GM19452 (cell line): ENCODE data around the gene WNT7B.

Experiments
- ATAC-seq: cut with Tn5 transposase; IDR thresholded peaks from one replicate; pipeline ENCODE4 v1.9.1; 2021; ENCODE audit not compliant: unreplicated experiment

The WNT7B gene

DNA sequence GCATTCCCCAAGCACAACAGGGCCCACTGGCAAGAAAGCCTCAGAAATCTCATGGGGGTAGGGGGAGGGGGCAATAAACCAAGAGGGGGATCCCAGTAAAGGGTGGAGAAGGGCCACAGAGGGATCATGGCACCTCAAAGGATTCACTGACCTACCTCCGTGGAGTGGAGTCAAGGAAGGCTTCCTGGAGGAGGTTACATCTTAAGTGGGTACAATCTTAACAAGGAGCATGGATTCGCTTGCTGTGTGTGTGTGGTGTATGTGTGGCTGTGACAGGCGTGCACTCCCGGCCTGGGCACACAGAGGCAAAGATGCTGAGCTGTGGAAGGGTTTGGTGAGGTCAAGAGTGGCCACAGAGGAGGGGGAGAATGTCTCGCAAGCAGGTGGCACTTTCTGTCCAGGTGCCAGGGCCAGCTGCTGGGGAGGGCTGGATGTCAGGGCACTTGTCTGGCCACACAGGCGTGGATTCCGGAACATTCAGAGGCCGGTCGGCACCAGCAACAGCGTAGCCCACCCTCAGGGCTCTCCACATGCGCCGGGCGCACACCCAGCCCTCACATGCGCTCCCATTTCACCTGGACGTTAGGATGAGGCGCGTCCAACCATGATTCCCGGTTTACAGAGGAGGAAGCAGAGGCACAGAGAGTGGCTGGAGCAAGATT lies 43.3 kb downstream of the WNT7B start:
- no peak for ATAC-seq

DNA sequence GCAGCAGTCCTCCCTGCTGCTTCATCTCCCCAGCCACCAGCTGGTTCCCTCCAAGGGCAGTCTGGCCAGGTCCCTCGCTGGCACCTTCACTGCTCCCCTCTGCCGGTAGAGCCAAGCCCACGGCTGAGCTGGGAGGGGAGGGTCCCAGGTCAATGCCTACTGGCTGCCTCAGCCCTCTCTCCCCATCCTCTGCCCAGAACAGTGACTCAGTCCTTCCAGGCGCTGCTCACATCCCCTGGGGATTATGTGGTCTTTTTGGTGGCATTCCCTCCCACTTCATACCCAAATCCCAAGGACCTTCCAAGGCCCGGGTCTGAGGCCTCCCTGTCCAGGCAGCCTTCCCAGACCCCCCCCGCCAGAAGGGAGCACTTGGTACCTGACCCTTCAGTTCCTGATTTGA lies 44.9 kb downstream of the WNT7B start:
- ATAC-seq = no peak

DNA sequence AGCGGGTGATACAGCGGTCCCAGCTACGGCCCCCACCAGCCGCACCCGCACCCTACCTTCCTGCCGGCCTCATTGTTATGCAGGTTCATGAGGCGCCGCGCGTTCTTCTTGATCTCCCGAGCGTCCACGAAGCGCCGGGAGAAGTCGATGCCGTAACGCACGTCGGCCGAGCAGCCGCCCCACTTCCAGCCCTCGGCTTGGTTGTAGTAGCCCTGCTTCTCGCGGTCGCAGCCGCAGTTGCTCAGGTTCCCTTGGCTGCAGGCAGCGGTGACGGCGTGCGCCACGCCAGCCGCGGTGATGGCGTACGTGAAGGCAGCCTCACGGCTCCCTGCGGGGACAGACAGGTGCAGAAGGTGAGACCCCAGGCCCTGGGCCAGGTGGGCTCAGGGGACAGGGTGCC lies 45.9 kb downstream of the WNT7B start:
- ATAC-seq = no peak

DNA sequence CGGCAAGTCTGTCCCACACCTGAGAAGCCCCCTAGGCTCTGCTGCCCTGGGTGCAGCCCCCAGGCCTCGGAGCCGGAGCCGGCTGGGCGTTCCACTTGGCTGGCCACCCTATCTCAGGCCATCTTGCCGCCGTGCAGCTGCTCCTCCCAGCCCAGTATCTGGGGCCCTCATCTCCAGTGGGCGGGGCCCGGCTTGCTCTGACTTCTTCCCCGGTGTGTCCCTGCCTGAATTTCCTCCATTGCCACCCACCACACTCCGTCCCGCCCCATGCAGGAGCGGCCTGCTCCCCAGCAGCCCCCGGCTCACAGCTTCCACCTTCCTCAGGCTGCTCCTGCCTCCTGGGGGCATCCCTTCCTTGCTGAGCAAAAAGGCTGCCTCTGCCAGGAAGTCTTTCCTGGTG lies 46.6 kb downstream of the WNT7B start:
- ATAC-seq = no peak

DNA sequence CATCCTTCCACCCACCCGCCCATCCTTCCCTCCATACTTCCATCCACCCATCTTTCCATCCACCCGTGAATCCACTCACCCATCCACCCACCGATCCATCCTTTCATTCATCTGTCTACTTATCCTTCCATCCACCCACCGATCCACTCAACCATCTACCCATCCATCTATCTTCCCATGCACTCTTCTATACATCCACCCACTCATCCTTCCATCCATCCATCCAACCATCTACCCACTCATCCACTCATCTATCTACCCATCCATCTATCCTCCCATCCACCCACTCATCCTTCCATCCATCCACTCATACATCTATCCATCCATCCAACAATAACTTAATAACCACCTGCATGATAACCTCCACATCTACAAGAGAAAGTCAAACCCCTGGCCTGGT lies 47.3 kb downstream of the WNT7B start:
- no peak for ATAC-seq

DNA sequence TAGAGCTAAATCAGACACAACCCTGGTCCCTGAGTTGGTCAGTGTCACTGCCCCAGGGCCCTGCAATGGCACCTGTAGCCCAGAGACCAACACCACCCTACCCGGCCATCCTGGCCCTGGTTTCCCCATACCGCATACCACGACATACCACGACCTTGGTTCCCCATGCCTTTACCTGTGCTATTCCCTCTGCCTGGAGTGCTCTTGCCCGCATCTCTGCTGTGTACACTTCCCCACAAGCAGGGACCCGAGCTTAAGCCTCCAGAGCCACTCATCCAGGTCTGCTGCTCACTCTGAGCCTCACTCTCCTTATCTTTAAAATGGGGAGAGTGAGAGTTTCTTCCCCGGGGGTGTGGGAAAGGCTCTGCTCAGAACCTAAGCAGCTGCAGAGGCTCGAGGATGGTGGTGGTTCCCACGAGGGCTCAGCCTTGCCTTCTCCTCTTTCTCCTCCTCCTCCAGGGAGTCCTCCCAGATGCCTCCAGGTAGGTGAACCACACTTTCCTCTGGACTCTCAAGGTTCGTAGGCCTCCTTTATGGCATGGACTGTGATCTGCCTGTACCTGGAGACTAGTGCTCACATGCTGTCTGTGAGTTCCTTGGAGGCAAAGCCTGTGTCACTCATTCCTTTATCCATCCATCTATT lies 48.1 kb downstream of the WNT7B start:
- no peak for ATAC-seq

DNA sequence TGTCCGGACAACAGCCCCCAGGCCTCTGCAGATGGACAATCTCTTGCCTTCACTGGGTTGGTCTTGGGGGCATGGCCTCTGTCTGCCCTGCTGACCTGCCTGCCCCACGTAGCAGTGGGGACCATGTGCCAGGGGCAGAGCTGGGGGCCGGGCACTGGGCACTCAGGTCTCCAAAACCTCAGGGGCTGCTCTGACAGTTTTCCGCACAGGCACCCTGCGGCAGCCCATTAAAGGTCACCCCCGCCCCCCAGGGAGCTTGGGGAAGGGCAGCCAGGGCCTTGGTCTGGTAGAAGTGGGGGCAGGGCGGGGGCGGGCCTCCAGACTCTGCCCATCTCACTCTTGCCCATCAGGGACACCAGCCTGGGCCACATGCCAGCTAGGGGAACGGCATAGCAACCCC lies 49.9 kb downstream of the WNT7B start:
- no peak for ATAC-seq

DNA sequence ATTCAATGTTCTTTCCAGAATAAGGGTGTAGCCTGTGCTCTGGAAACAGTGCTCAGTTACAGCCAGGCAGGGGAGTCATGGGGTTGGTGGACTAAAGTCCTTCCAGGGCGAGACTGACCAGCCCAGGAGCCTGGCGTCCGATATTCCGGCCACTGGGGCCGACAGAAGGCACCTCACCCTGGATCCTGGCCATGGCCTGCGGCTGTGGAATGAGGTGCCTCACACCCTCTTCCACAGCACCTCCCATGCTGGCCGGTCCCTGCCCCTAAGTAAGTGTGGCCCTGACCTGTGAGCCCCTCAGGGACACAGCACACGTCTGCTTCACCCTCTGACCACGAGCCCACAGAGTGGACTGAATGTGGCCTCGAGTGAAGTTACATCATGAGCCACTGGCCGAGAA lies 50.5 kb downstream of the WNT7B start:
- no peak for ATAC-seq

DNA sequence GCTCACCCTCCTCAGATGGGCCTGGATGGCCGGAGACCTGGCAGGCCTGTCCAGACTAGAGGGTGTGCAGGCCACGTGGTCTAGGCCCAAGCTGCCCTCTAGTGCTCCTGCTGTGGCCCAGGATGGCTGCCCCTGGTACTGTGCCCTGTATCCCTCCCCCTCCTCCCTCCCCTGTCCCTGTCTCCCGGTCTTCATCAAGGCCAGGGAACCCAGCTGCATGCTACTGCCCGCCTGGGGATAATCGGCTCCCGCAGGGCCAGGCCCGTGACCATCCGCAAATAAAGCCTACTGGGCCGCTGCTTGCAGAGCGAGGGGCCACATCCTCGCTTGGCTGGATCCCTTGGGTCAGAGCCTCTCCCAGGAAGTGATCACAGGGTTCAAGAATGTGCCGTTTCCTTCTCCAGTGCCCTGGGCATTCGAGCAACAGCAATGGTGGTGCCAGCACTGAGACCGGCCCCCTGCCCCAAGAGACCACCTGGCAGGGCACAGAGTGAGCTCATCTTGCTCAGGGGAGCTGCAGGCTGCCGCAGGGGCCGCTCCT lies 51.1 kb downstream of the WNT7B start:
- no peak for ATAC-seq

DNA sequence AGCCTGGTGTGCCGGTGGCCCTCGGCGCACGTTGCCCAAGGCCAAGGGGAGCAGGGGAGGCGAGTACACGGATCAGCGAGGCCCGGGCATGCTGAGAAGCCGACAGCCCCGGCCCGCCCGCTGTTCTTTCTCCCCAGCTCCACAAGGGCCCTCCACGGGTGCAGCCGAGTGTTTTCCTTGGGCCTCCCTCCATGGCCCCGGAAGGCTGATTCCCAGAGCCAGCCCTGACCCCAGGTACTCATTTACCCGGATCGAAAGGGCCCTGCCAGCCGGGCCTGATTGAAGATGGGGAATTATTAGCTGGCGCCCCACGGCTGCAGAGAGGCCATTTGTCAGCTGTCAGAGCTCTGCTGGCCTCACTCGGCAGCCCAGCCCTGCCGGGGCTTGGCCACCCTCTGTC lies 53.1 kb downstream of the WNT7B start:
- ATAC-seq = no peak

DNA sequence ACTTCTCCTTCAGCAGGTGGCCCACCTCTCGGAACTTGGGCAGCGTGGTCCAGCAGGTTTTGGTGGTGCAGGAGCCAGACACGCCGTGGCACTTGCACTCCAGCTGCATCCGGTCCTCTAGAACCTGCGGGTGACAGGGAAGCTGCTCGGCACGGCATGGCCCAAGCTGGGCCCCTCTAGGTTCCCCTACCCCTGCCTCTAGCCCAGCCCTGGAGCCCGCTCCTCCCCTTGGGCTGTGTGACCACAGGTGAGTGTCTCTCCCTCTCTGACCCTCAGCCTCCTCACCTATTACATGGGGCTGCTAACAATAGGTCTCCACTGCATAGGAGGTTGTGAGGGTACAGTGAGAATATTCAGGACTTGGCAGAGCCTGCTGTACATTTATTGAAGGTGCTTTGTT lies 53.8 kb downstream of the WNT7B start:
- ATAC-seq = no peak

DNA sequence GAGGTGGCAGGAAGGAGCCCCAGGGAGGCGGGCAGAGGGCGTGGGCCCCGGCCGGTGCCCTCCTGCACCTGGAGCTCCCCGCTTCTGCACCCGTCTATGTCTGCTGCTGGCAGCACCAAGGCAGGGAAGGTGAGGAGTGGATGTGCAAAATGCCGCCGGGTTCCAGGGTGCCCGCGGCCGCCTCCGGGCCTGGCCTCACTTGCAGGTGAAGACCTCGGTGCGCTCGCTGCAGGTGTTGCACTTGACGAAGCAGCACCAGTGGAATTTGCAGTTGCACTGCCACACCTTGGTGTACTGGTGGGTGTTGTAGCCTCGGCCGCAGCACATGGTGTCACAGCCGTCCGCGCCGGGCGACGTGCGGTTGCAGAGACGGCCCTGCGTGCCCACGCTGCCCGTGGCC lies 54.3 kb downstream of the WNT7B start:
- ATAC-seq = no peak

DNA sequence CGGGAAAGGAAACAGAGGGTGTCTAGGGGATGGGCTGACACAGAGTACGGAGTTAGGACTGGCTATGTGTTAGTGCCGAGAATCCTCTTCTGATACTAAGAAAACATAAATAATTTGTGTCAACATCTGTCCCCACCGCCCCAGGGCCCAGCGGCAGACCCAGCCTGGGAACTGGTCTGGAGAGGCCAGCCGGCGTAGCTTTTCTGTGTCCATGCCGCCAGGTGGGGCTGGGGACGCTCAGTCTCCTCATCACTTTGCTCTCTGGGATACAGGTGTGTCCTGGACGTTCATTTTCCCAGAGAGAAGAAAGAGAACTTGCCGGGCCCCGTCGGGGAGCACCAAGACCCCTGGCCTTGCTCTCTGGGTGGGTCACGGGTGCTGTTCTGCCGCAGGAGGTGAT lies 54.7 kb downstream of the WNT7B start:
- no peak for ATAC-seq

DNA sequence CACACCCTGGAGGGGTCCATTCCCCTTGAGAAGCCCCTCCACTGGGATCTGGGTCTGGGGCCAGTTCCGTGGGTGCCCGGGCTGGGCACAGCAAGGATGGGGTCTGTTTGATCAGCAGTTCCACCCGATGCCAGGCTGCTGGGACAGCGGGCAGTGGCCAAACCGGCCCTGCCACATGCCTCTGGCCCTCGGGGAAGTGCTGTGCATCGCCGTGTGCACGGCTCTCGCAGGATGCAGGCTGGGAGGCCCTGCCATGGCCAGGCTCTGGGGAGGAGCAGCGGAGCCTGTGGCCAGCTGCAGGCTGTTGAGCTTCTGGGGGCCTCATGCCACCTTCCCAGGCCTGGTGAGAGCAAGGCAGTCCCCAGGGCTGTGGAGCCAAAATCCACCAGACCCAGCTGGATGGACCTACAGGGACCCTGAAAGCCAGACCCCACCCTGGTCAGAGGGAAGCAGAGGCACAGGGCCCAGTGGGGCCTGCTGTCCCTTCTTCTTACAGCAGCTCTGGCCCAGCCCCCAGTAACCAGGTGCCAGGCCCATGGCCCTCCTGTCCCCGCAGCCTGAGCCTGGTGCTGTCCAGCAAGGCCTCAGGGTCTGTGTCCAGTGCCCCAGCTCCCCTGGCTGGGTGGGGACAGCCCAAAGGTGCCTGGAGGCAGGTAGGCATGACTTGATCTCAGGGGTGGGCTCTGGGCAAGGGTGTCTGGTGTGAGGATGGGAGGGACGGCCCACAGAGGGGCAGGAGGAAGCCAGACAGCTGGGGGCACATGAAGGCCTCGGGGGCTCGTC lies 57.3 kb downstream of the WNT7B start:
- no peak for ATAC-seq

DNA sequence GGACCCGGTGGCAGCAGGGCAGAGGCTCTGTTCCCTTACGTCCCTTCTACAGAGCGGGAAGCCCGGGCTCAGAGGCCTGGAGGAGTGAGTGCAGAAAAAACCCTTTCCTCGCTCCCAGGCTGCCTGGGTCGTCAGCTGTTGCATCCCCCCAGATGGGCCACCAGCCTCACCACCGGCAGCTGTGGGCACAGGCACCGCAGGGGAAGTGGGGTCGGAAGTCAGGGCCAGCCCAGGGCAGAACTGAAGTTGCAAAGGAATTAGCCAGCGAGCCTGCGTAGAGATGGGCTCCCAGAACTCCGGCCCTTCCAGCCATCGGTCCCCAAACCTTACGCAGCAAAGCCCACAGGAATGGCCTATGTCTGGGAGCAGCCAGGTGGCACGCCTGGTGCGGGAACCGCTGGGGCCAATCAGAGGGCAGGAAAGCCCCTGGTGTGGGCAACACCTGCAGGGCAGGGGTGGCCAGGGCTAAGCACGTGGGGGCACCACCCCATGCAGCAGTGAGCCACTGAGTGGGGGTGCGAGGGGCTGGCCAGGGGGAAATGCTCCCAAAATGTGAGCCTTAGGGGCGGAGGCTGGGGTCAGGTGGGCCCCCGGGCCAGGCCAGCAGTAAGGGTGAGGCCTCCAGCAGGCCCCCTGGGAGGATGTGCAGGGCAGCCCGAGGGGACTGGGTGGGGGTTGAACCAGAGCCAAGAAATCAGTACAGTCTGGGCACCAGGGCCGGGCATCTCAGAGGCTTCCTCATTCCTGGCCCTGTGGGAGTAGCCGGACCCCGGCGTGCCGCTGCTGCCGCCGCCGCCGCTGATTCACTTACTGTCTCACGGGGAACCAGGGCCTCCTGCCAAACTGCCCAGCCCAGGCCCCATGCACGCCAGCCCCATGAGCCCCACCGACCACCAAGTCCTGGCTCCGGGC lies 58.2 kb downstream of the WNT7B start:
- ATAC-seq = no peak

DNA sequence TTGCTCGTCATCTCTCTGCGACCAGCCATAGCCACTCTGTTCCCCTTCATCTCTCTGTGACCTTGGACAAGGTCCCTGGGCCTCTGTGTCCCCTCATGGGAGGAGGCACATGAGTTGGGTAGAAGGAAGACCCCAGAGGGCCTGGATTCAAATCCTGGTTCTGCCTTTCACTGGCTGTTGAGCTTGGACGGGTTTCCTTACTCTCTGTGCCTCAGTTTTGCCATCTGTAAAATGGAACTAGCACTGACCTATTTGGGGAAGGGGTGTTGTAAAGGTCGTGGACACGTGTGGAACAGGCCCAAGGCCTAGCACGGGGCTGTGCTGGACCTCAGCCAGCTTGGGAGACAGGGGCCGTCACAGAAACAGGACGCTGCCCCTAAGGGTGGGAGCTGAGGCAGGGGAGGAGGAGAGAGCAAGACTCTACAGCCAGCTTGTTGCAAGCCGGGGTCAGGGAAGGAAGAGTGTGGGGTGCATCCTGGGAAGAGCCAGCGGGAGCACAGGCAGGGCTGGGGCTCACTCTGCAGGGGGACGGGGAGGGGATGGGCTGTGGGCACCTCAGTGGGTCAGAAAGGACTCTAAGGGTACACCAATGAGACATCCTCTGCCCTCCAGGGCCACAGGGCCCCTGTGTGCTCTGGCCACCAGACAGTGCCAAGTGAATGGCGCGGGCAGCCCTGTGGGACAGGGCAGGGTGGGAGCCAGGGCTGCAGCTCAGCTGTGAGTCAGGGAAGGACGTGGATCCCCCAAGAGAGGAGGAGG lies 59.1 kb downstream of the WNT7B start:
- ATAC-seq = no peak

DNA sequence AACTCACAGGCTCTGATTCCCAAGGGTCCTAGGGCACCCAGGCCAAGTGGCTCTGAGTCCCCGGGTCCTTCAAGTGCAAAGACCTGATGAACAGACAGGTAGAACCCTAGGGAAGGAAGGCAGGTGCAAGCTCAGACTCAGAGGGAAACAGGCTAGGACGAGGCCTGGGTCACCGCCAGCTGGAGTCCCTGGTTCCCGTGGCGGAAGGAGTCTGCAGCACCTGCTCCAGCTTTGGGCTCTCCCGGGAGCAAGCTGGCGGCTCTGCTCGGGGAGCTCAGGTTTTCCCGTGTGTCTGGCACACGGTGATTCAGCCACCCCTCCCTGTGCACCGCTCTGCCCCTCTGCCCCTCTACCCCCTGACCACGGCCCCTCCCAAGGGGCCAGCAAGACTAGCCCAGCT lies 59.8 kb downstream of the WNT7B start:
- ATAC-seq = no peak

DNA sequence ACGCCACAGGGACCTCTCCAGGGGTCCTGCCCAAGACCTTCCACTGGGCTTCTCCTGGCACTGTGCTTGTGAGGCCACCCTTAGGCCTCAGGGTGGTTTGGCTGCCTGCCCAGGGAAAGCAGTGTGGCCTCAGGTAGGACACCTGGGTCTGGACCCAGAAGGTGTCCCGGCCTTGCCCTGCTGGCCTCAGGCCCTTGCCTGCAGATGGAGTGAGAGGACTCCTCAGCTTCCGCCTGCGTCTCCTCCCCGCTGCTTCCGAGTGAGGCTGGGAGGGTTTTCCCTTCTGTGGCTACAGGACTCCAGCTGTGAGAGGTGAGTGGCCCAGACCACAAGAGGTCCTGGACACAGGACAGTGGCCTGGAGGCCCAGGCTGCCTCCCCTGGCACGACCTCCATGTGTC lies 60.4 kb downstream of the WNT7B start:
- ATAC-seq = no peak

DNA sequence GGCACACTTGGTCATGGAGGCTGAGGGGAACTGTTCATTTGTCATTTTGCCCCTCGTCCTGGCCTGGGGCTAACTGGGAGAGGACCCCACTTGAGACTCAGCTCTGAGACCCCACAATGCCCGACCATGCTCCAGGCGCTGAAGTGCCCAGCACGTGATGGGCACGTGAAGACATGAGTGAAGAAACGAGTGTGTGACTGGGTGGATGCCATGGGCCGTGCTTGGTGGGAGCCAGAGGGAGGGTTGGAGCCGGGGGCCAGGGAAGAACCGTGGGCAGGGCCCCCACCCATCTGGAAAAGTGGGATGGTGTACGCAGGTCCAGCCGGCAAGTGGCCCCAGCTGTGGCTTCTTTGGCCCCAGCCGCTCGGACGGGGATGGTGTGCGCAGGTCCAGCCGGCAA lies 61.1 kb downstream of the WNT7B start:
- ATAC-seq = no peak

DNA sequence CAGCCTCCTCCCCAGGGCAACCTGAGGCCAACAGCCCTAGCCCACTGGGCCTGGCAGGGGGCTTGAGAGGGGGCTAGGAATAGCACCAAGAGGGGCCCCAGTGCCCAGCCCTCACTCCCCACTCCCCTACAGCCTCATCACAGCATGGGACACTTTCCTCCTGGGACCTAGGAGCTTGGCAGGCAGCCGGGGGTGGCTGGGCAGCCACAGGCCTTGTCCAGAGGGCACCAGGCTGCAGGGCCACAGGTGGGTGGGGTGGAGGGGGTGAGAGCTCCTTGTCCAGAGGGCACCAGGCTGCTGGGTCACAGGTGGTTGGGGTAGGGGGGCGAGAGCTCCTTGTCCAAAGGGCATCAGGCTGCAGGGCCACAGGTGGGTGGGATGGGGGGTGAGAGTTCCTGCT lies 61.8 kb downstream of the WNT7B start:
- no peak for ATAC-seq
